IPS-20b (cell line): ENCODE results near the gene ZMYND19.
"Not testable (repeated sequence)": the region's sequence is repeated elsewhere in the genome, so short reads cannot be mapped to it uniquely, and the experiment has no call there.

ENCODE experiments used
- H3K27ac ChIP-seq: one replicate; pipeline ENCODE4 v1.5.1; 2013; ENCODE audit warnings: low read length
- H3K27me3 ChIP-seq: 2 replicates; pipeline ENCODE4 v1.6.1; 2013; ENCODE audit warnings: mild to moderate bottlenecking, low read length, inconsistent platforms; ENCODE audit not compliant: insufficient read depth
- H3K36me3 ChIP-seq: 2 replicates; pipeline ENCODE4 v1.6.1; 2013; ENCODE audit warnings: low read depth, mild to moderate bottlenecking, inconsistent platforms, low read length, moderate library complexity; ENCODE audit not compliant: insufficient read depth
- H3K4me1 ChIP-seq: 2 replicates; pipeline ENCODE4 v1.6.1; 2013; ENCODE audit warnings: mild to moderate bottlenecking, control low read depth, inconsistent platforms, low read length, moderate library complexity; ENCODE audit not compliant: insufficient read depth
- H3K4me3 ChIP-seq: 2 replicates; pipeline ENCODE4 v1.5.1; 2013; ENCODE audit warnings: mild to moderate bottlenecking, low read length, inconsistent platforms
- H3K9ac ChIP-seq: 2 replicates; pipeline ENCODE4 v1.6.1; 2013; ENCODE audit warnings: low read depth, mild to moderate bottlenecking, inconsistent platforms, low read length, moderate library complexity
- H3K9me3 ChIP-seq: 2 replicates; pipeline ENCODE4 v1.6.1; 2013; ENCODE audit warnings: mild to moderate bottlenecking, low read depth, low read length, inconsistent platforms; ENCODE audit not compliant: insufficient read depth

Gene ZMYND19

DNA sequence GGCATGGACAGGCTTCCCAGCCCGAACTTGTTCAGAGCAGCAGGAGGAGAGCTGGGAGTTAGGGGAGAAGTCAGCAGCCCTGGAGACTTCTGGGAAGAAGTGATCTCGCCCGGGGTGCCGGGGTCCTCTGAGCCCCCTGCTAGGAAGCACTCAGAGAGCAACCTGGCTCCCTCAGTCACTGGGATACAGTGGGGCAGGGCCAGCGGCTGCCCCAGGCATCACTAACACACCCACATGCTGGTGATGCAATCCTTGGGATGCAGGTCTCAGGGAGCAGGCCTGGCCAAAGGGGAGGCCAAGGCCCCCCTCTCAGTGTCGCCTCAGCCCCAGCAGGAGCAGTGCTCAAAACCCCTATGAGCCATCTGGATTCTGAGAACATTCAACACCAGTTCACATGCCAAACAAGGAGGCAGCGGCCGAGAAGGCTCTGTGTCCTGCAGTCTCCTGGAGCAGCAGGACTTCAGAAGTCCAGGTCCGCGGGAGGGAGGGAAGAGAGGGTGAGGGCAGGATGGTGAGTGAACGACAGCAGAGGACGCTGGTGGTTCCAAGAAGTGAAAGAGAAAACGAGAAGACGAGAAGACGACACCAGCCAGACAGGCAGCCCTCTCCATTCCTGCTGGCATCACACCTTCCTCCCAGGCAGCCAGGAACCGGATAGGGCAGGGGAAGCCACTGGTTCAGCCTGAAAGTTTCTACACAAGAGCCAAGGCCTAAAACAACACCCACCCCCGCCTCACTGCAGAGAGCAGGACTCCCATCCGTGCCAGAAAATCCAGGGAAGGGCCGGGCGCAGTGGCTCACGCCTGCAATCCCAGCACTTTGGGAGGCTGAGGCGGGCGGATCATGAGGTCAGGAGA, 42.4 kb downstream of the ZMYND19 start:
- Histone ChIP-seq H3K9ac (no peak overlapping the region), H3K27ac (no peak overlapping the region), H3K27me3 (no peaks in the 10 kb centered on the region), H3K9me3 (peaks cover 4% of the 10 kb centered on the region; the same call in 1 of the 2 replicates), H3K4me3 (no peak overlapping the region), H3K36me3 (no peaks in the 10 kb centered on the region), H3K4me1 (no peaks in the 10 kb centered on the region)

GRCh38 chr9:137545123-137545522, 45.2 kb downstream of the ZMYND19 start:
- H3K27me3 ChIP-seq: no peaks in the 10 kb centered on the region
- H3K9me3 ChIP-seq: peaks cover 4% of the 10 kb centered on the region; the same call in 1 of the 2 replicates
- no peak overlapping the region for H3K4me3 ChIP-seq
- no peaks in the 10 kb centered on the region for H3K36me3 ChIP-seq
- H3K9ac ChIP-seq: no peak overlapping the region
- no peaks in the 10 kb centered on the region for H3K4me1 ChIP-seq
- H3K27ac ChIP-seq: no peak overlapping the region

DNA sequence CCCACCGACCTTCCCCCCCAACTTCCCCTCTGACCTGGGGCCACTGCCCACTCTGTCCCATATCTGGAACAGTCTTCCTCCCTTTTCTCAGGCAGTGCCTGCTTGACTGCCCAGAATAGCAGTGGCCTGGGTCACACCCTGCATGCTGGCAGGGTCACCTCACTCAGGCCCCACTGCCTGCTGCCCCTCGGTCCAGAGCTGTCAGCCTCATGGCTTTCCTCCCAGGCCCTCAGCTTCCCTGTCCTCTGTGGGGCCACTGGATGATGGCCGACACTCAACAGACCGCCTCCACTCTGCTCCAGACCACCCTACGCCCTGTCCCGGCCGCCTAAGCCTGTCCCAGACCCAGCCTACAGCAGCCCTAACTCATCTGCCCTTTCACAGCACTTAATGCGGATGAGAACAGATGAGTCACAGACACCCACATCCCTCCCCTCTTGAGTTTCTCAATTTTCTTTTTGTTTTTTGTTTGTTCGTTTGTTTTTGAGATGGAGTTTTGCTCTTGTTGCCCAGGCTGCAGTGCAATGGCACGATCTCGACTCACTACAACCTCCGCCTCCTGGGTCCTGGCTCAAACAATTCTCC, 46.0 kb downstream of the ZMYND19 start:
- H3K36me3 ChIP-seq: no peaks in the 10 kb centered on the region
- H3K4me3 ChIP-seq: no peak overlapping the region
- H3K9ac ChIP-seq: no peak overlapping the region
- H3K27ac ChIP-seq: no peak overlapping the region
- peaks cover 4% of the 10 kb centered on the region; the same call in 1 of the 2 replicates for H3K9me3 ChIP-seq
- no peaks in the 10 kb centered on the region for H3K27me3 ChIP-seq
- no peaks in the 10 kb centered on the region for H3K4me1 ChIP-seq

DNA sequence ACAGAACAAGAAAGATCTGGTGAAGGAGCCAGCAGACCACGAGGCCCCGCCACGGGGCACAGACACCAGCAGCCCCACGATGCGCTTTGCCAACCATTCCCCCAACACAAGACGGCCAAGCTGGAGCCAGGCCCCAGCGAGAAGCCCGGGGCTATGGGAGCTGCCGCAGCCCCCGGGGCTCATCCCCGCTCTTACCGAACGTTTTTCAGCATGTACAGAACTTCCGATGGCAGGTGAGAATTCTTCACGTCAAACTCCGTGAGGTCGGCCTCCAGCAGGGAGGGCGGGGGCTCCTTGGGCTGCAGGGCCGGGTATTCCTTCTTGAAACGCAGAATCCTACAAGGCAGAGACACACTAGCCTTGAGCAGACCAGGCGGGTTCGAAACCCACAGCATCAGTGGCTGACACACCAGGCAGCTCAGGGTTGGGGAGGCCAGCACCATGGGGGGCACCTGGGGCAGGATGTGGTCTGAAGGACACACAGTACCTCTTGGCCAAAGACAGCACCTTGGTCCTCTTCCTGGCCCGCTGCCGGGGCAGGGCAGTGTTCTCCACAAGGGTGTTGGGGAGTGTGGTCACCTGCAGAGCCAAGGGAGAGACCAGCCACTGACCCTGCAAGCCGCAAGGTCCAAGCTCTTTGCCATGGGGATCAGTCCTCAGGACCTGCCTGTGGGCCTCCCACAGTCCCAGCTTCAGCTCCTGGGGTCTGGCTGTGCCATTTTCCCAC, 46.9 kb downstream of the ZMYND19 start:
- H3K27ac ChIP-seq: no peak overlapping the region

GRCh38 chr9:137542486-137542885, 47.8 kb downstream of the ZMYND19 start:
- Histone ChIP-seq H3K4me3 (no peak overlapping the region), H3K27ac (no peak overlapping the region), H3K9me3 (peaks cover 4% of the 10 kb centered on the region; the same call in 1 of the 2 replicates), H3K4me1 (no peaks in the 10 kb centered on the region), H3K36me3 (no peaks in the 10 kb centered on the region), H3K9ac (no peak overlapping the region), H3K27me3 (no peaks in the 10 kb centered on the region)

More for the DNA sequence above, 46.9 kb downstream of the ZMYND19 start:
- Histone ChIP-seq H3K9ac (no peak overlapping the region), H3K36me3 (no peaks in the 10 kb centered on the region), H3K27me3 (no peaks in the 10 kb centered on the region), H3K4me1 (no peaks in the 10 kb centered on the region), H3K4me3 (no peak overlapping the region), H3K9me3 (peaks cover 4% of the 10 kb centered on the region; the same call in 1 of the 2 replicates)

- H3K36me3 ChIP-seq: no peaks in the 10 kb centered on the region
- H3K27me3 ChIP-seq: no peaks in the 10 kb centered on the region
- no peak overlapping the region for H3K9ac ChIP-seq
- H3K4me1 ChIP-seq: no peaks in the 10 kb centered on the region
- no peaks in the 10 kb centered on the region for H3K9me3 ChIP-seq
- no peak overlapping the region for H3K27ac ChIP-seq
- no peak overlapping the region for H3K4me3 ChIP-seq
Measured at GRCh38 chr9:137540536-137540935, 49.8 kb downstream of the ZMYND19 start.

- no peaks in the 10 kb centered on the region for H3K9me3 ChIP-seq
- no peaks in the 10 kb centered on the region for H3K36me3 ChIP-seq
- no peak overlapping the region for H3K4me3 ChIP-seq
- no peaks in the 10 kb centered on the region for H3K27me3 ChIP-seq
- peaks cover 3% of the 10 kb centered on the region; the same call in 1 of the 2 replicates for H3K4me1 ChIP-seq
- no peak overlapping the region for H3K9ac ChIP-seq
- H3K27ac ChIP-seq: no peak overlapping the region
Measured at GRCh38 chr9:137538058-137538457, 52.3 kb downstream of the ZMYND19 start.

GRCh38 chr9:137536594-137537131, 53.6 kb downstream of the ZMYND19 start:
- H3K36me3 ChIP-seq, H3K4me3 ChIP-seq, H3K9ac ChIP-seq, H3K9me3 ChIP-seq, H3K27me3 ChIP-seq, H3K27ac ChIP-seq, H3K4me1 ChIP-seq: not testable (repeated sequence)

DNA sequence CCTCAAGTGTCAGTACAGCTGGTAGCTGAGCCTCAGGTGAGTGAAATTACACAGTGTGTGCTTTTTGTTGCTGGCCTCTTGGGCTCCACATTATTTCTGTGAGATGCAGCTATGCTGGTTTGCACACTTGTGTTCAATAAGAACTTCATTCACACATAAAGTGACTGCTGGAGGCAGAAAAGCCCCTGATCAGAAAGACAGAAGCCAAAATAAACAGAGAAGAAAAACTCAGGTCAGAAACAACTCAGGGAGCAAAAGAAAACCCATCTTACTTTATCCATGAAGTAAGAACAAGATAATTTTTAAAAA, 55.2 kb downstream of the ZMYND19 start:
- no peak overlapping the region for H3K27ac ChIP-seq
- H3K27me3 ChIP-seq: no peaks in the 10 kb centered on the region
- H3K9me3 ChIP-seq: no peaks in the 10 kb centered on the region
- peaks cover 3% of the 10 kb centered on the region; the same call in 1 of the 2 replicates for H3K4me1 ChIP-seq
- no peaks in the 10 kb centered on the region for H3K36me3 ChIP-seq
- H3K9ac ChIP-seq: no peak overlapping the region
- no peak overlapping the region for H3K4me3 ChIP-seq

DNA sequence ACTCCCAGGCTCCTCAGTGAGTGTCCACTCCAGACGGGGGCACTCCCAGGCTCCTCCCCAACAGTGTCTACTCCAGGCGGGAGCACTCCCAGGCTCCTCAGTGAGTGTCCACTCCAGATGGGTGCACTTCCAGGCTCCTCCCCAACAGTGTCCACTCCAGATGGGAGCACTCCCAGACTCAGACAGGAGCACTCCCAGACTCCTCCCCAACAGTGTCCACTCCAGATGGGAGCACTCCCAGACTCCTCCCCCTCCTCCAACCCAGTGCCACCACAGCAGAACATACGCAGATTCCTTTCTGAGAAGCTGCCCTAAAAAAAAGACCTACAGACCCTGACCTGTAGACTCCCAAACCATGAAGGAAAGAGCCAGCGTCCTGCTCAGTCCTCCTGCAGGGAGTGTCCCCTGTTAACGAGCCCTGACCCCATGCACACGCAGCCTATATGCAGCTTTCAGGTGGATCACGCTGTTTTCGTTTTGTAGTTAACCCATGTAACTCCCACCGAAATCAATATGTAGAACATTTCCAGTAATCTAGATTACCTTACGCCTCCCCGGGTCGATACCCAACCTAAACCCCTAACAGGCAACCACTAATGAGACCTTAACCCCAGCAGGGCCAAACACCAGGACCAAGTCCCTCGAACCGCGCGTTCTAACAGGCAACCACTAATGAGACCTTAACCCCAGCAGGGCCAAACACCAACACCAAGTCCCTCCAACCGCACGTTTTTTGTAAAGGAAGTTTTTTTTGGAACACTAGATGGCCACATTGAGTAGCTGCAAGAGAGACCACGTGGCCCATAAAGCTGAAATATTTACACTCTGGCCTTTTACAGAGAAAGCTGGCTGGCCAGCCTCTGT, 55.8 kb downstream of the ZMYND19 start:
- H3K9ac ChIP-seq: no peak overlapping the region
- H3K36me3 ChIP-seq: no peaks in the 10 kb centered on the region
- no peaks in the 10 kb centered on the region for H3K27me3 ChIP-seq
- peaks cover 3% of the 10 kb centered on the region; the same call in 1 of the 2 replicates for H3K4me1 ChIP-seq
- no peak overlapping the region for H3K27ac ChIP-seq
- no peaks in the 10 kb centered on the region for H3K9me3 ChIP-seq
- no peak overlapping the region for H3K4me3 ChIP-seq

DNA sequence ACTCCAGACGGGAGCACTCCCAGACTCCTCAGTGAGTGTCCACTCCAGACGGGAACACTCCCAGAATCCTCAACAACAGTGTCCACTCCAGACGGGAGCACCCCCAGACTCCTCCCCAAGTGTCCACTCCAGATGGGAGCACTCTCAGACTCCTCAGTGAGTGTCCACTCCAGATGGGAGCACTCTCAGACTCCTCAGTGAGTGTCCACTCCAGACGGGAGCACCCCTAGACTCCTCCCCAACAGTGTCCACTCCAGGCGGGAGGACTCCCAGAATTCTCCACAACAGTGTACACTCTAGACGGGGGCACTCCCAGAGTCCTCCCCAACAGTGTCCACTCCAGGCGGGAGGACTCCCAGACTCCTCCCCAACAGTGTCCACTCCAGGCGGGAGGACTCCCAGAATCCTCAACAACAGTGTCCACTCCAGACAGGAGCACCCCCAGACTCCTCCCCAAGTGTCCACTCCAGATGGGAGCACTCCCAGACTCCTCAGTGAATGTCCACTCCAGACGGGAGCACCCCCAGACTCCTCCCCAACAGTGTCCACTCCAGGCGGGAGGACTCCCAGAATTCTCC, 57.3 kb downstream of the ZMYND19 start:
- H3K4me3 ChIP-seq, H3K9ac ChIP-seq, H3K4me1 ChIP-seq, H3K27me3 ChIP-seq, H3K27ac ChIP-seq, H3K36me3 ChIP-seq, H3K9me3 ChIP-seq: not testable (repeated sequence)
